Upper lobe of left lung (tissue), 6 donors: ENCODE measurements around the gene VANGL1. TPM values are rescaled to one million over a fixed set of nuclear protein-coding genes. Genes with fewer than 3 reads are reported as not detected.

Experiments used
- ATAC-seq, 2 donors: fragments of 200-7000 bp; cut with Tn5 transposase; one replicate each; pipeline ENCODE4 v1.9.1; 2022; ENCODE audit warnings: mild to moderate bottlenecking in 2 of 2, moderate library complexity in 2 of 2; ENCODE audit not compliant: low FRiP score in 2 of 2
- DNase-seq, 2 donors: peaks; one replicate each; pipeline ENCODE4 v3.0.0-alpha.2; 2019 to 2020
- H3K27ac ChIP-seq, 4 donors: fragments of 200-600 bp; sonication (generic); one replicate each; pipeline ENCODE4 v1.5.1; 2016 to 2019
- H3K27me3 ChIP-seq, 4 donors: fragments of 200-600 bp; sonication (generic); one replicate each; pipeline ENCODE4 v1.5.1; 2017 to 2019
- H3K36me3 ChIP-seq, 4 donors: fragments of 200-600 bp; sonication (generic); one replicate each; pipeline ENCODE4 v1.5.1; 2016 to 2019
- H3K4me1 ChIP-seq, 4 donors: fragments of 200-600 bp; sonication (generic); one replicate each; pipeline ENCODE4 v1.5.1; 2018 to 2019
- H3K4me3 ChIP-seq, 4 donors: fragments of 200-600 bp; sonication (generic); one replicate each; pipeline ENCODE4 v1.5.1; 2017 to 2019; ENCODE audit warnings: mild to moderate bottlenecking in 2 of 4, moderate library complexity in 1 of 4
- H3K9me3 ChIP-seq, 4 donors: fragments of 200-600 bp; sonication (generic); one replicate each; pipeline ENCODE4 v1.5.1; 2018 to 2019
- EP300 ChIP-seq, 4 donors: sonication (generic); formaldehyde crosslinking; IDR thresholded peaks; one replicate each; pipeline ENCODE4 v1.5.1; 2017; ENCODE audit warnings: antibody characterized with exemption in 4 of 4, control low read depth in 2 of 4
- POLR2A ChIP-seq, 4 donors: fragments of 450-650 bp; IDR thresholded peaks; one replicate each; pipeline ENCODE4 v1.5.1; 2016 to 2017; ENCODE audit warnings: antibody characterized with exemption in 4 of 4, mild to moderate bottlenecking in 2 of 4
- POLR2AphosphoS5 ChIP-seq, 2 donors: sonication (generic); formaldehyde crosslinking; IDR thresholded peaks; one replicate each; pipeline ENCODE4 v1.5.1; 2017; ENCODE audit warnings: antibody characterized with exemption in 2 of 2
- WGBS, 2 donors: methylation state at CpG; one replicate each; pipeline ENCODE4 v1.1.5; 2017 to 2018; 5-methylcytosine and 5-hydroxymethylcytosine counted together
- total RNA-seq, 6 donors: library from RNA; depleted of rRNA in 4 of 6; stranded (reverse); fragments of >200 nt in 4 of 6; gene quantifications; one replicate each; pipeline versions ENCODE4 v1.1.0 to v1.2.1, GENCODE V29; 2016 to 2021
- TF ChIP-seq, protein P1 (sequence below), 6 experiments: fragments of 450-650 bp in 4 of 6; fragments of 200-600 bp in 2 of 6; sonication (generic) in 2 of 6; IDR thresholded peaks; one replicate each; pipeline ENCODE4 v1.5.1; 2016 to 2019; ENCODE audit warnings: antibody characterized with exemption in 6 of 6
- donor health status: DM: no; HTN: no; CAD: no; lungs with moderate emphysema.
- donor health status: DM: no; HTN: yes; CAD: no; lungs with severe emphysema.

Gene VANGL1
- total RNA-seq, 6 donors from 2014 or later, result 3.1 to 11.4 (median 7.0) TPM

GRCh38 chr1:115676498-115677181, 34.9 kb downstream of the VANGL1 start:
- no peak overlapping the region for H3K27ac ChIP-seq
- 79 to 84% methylated on average over 5 to 7 of the region's 7 CpGs for WGBS, 2 donors
- no peaks in the 10 kb centered on the region for H3K36me3 ChIP-seq
- ATAC-seq (no peak), DNase-seq (no peak)
- H3K9me3 ChIP-seq, result no peaks in the 10 kb centered on the region
- no peak overlapping the region for H3K4me3 ChIP-seq
- peaks cover 0 to 6% (median 0%) of the 10 kb centered on the region in 4 donors for H3K4me1 ChIP-seq
- no peaks in the 10 kb centered on the region for H3K27me3 ChIP-seq
- no peak for TF ChIP-seq POLR2AphosphoS5 (IDR thresholded peaks at IDR 0.05)
- TF ChIP-seq POLR2A (IDR thresholded peaks at IDR 0.05), result no peak
- no peak for TF ChIP-seq EP300 (IDR thresholded peaks at IDR 0.05)
- TF ChIP-seq, protein P1, sequence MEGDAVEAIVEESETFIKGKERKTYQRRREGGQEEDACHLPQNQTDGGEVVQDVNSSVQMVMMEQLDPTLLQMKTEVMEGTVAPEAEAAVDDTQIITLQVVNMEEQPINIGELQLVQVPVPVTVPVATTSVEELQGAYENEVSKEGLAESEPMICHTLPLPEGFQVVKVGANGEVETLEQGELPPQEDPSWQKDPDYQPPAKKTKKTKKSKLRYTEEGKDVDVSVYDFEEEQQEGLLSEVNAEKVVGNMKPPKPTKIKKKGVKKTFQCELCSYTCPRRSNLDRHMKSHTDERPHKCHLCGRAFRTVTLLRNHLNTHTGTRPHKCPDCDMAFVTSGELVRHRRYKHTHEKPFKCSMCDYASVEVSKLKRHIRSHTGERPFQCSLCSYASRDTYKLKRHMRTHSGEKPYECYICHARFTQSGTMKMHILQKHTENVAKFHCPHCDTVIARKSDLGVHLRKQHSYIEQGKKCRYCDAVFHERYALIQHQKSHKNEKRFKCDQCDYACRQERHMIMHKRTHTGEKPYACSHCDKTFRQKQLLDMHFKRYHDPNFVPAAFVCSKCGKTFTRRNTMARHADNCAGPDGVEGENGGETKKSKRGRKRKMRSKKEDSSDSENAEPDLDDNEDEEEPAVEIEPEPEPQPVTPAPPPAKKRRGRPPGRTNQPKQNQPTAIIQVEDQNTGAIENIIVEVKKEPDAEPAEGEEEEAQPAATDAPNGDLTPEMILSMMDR (IDR thresholded peaks at IDR 0.05), result no peak

GRCh38 chr1:115677182-115677555, 35.4 kb downstream of the VANGL1 start:
- H3K27me3 ChIP-seq, result no peaks in the 10 kb centered on the region
- peaks cover 0 to 6% (median 0%) of the 10 kb centered on the region in 4 donors for H3K4me1 ChIP-seq
- H3K9me3 ChIP-seq, result no peaks in the 10 kb centered on the region
- H3K27ac ChIP-seq, result no peak overlapping the region
- DNase-seq, result no peak
- no peaks in the 10 kb centered on the region for H3K36me3 ChIP-seq
- no peak overlapping the region for H3K4me3 ChIP-seq
- ATAC-seq, result no peak
- TF ChIP-seq EP300 (IDR thresholded peaks at IDR 0.05) (no peak), POLR2A (IDR thresholded peaks at IDR 0.05) (no peak)
- TF ChIP-seq, protein P1 (IDR thresholded peaks at IDR 0.05), result no peak
- WGBS, 2 donors, result 60 to 65% methylated on average over 3 of the region's 3 CpGs

DNA sequence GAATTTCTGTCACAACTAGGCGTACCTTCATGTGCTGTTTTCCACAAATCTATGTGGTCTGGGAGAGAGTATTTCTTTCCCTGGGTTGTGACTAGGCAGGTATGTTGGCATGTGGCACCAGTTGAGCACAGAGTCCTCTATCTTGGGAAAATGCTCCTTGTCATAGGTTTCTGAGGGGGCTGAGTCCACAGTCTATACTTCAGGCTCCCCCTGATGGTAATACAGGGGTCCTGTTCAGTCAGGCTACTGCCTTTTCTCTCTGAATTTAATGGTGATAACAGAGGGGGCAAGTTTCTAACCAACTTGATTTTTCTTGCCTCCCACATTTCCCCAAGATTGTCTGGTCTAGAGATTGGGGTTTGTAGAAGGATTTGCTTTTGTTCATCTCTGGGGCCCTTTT, 35.8 kb downstream of the VANGL1 start:
- no peaks in the 10 kb centered on the region for H3K9me3 ChIP-seq
- H3K27ac ChIP-seq, result no peak overlapping the region
- DNase-seq, result no peak
- H3K4me3 ChIP-seq, result no peak overlapping the region
- ATAC-seq, result no peak
- H3K36me3 ChIP-seq, result no peaks in the 10 kb centered on the region
- TF ChIP-seq POLR2AphosphoS5 (IDR thresholded peaks at IDR 0.05), result no peak
- TF ChIP-seq POLR2A (IDR thresholded peaks at IDR 0.05), result no peak
- TF ChIP-seq, protein P1 (IDR thresholded peaks at IDR 0.05), result no peak
- WGBS, 2 donors, result 94 to 100% methylated on average over 1 of the region's 1 CpG
- no peaks in the 10 kb centered on the region for H3K27me3 ChIP-seq
- H3K4me1 ChIP-seq, result peaks cover 0 to 6% (median 0%) of the 10 kb centered on the region in 4 donors

DNA sequence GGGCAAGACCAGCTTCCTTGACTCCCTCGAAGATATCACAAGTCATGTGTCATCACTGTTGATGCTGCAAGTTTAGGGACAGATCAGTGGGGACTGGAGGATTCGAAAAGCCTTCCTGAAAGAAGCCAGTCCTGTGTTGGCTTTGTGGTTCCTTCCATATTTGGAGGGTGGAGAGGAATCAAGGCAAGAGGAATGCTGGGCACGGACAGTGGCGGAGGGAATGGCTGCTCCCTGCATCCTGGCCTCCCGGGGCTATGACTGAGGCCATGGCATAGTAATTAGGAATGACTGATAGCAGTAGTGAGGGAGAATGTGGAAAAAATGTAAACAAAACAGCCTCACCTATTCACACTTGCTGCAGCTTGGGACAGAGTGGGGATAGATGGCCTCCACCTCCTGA, 36.4 kb downstream of the VANGL1 start:
- H3K9me3 ChIP-seq, result no peaks in the 10 kb centered on the region
- no peaks in the 10 kb centered on the region for H3K36me3 ChIP-seq
- H3K27me3 ChIP-seq, result no peaks in the 10 kb centered on the region
- H3K4me1 ChIP-seq, result peaks cover 0 to 6% (median 0%) of the 10 kb centered on the region in 4 donors
- WGBS, 2 donors, result 76 to 77% methylated on average over 5 of the region's 5 CpGs
- TF ChIP-seq POLR2A (IDR thresholded peaks at IDR 0.05) (no peak), POLR2AphosphoS5 (IDR thresholded peaks at IDR 0.05) (no peak), EP300 (IDR thresholded peaks at IDR 0.05) (no peak)
- TF ChIP-seq, protein P1 (IDR thresholded peaks at IDR 0.05), result no peak
- DNase-seq (no peak), ATAC-seq (no peak)
- H3K4me3 ChIP-seq, result no peak overlapping the region
- H3K27ac ChIP-seq, result no peak overlapping the region

DNA sequence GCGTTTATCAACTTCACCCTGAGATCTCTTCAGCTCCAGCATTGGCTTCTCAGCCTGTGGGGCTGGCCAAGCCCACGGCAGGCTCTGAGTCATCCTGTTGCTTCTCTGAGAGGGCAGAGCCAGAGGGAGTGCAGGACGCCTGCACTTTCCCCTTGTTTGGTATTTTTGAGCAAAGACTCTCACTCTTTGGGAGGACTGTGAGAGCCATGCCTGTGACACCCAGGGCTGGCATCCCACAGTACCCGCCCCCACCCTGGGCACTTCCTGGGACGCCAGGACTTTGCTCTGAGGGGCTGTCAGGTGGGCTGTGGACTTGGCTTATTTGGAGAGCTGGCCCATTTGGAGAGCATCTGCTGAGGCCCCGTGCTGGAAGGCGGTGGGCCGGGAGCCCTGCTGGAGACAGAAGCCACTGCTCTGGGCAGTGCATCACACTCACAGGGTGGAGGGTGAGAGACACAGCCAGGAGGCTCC, 37.4 kb downstream of the VANGL1 start:
- Histone ChIP-seq H3K4me3 (no peak overlapping the region), H3K4me1 (peaks cover 0 to 6% (median 0%) of the 10 kb centered on the region in 4 donors), H3K9me3 (no peaks in the 10 kb centered on the region), H3K27ac (no peak overlapping the region), H3K36me3 (no peaks in the 10 kb centered on the region), H3K27me3 (no peaks in the 10 kb centered on the region)
- peak; percentile 27 to 66 for DNase-seq
- TF ChIP-seq, protein P1 (IDR thresholded peaks at IDR 0.05), result no peak
- TF ChIP-seq POLR2AphosphoS5 (IDR thresholded peaks at IDR 0.05), result no peak
- no peak for TF ChIP-seq EP300 (IDR thresholded peaks at IDR 0.05)
- no peak for TF ChIP-seq POLR2A (IDR thresholded peaks at IDR 0.05)
- WGBS, 2 donors, result 47 to 78% methylated on average over 4 to 8 of the region's 8 CpGs
- ATAC-seq, result peak; percentile 74 to 91
